HepG2 (cell line): ENCODE results near the gene ZBTB22. TPM values are rescaled to one million over a fixed set of nuclear protein-coding genes. Genes with fewer than 3 reads are reported as not detected.
A peak's percentile ranks its signal among the peaks of the same experiment; 100 is the strongest.

ENCODE experiments used
- ATAC-seq: fragments of 200-7000 bp; cut with Tn5 transposase; 3 replicates; pipeline ENCODE4 v1.9.1; 2020; ENCODE audit warnings: mild to moderate bottlenecking, moderate library complexity
- BruUV-seq: library from RNA; stranded (reverse); fragments of 400-500 nt; replicated peaks from 2 replicates; lab custom pipeline; 2021; lab: Mats Ljungman, UMichigan
- CTCF ChIA-PET: fragments of 300-600 bp; formaldehyde crosslinking; extraction: SDS; loops from one replicate; lab custom pipeline; 2021; ENCODE audit warnings: low total read pairs, inconsistent platforms, low intra/inter-chr PET ratio; lab: Yijun Ruan, JAX
- POLR2A ChIA-PET: fragments of 350-600 bp; sonication (Branson Sonifier 250); formaldehyde crosslinking; loops from one replicate; lab custom pipeline; 2020; ENCODE audit warnings: antibody characterized with exemption, inconsistent platforms; lab: Yijun Ruan, JAX
- DNase-seq: peaks from one replicate; pipeline ENCODE4 v3.0.0-alpha.2; 2015; ENCODE audit warnings: low spot score
- FAIRE-seq: peaks from 3 replicates; lab custom pipeline; 2011; peaks lifted over from hg19 to GRCh38; lab: Jason Lieb, UNC
- H2AFZ ChIP-seq: one replicate; pipeline ENCODE4 v1.6.1; 2011; ENCODE audit warnings: low read length, inconsistent platforms
- H3K27ac ChIP-seq: fragments of 300-600 bp; 3 replicates; pipeline ENCODE4 v1.8.0; 2011; ENCODE audit warnings: mixed run types, mild to moderate bottlenecking, mixed read lengths, low read length, inconsistent platforms; ENCODE audit not compliant: insufficient read depth; ENCODE audit errors: extremely low read length
- H3K27me3 ChIP-seq, 2 experiments: fragments of 200-600 bp in 1 of 2; 2 replicates in 1 of 2; 3 replicates in 1 of 2; pipeline versions ENCODE4 v1.6.0 to v1.8.0; 2011; ENCODE audit warnings: low read length in 2 of 2, mild to moderate bottlenecking in 2 of 2, moderate library complexity in 2 of 2, inconsistent platforms in 1 of 2; ENCODE audit not compliant: insufficient read depth in 2 of 2, control insufficient read depth in 1 of 2
- H3K36me3 ChIP-seq, 2 experiments: fragments of 200-600 bp in 1 of 2; replicated peaks in 1 of 2; 2 replicates in 1 of 2; 3 replicates in 1 of 2; pipeline versions ENCODE4 v1.5.1 to v1.8.0; 2011; ENCODE audit warnings: low read length in 2 of 2, inconsistent platforms in 1 of 2; ENCODE audit not compliant: insufficient read depth in 2 of 2, control insufficient read depth in 1 of 2
- H3K4me1 ChIP-seq: 2 replicates; pipeline ENCODE4 v1.5.1; 2012; ENCODE audit warnings: low read length, inconsistent platforms; ENCODE audit not compliant: insufficient read depth
- H3K4me2 ChIP-seq: 2 replicates; pipeline ENCODE4 v1.6.0; 2011; ENCODE audit warnings: low read depth, low read length, inconsistent platforms
- H3K4me3 ChIP-seq, 3 experiments: fragments of 200-600 bp in 1 of 3; sonication (generic), shearing (Covaris generic) in 1 of 3; replicated peaks in 1 of 3; 2 replicates each; pipeline ENCODE4 v1.5.1; 2011 to 2016; ENCODE audit warnings: low read length in 3 of 3, inconsistent platforms in 2 of 3, low read depth in 2 of 3, mild to moderate bottlenecking in 2 of 3, control low read depth in 1 of 3, mixed read lengths in 1 of 3; ENCODE audit not compliant: insufficient read depth in 1 of 3
- H3K79me2 ChIP-seq: one replicate; pipeline ENCODE4 v1.6.1; 2011; ENCODE audit warnings: low read length, inconsistent platforms; ENCODE audit not compliant: insufficient read depth
- H3K9ac ChIP-seq: 2 replicates; pipeline ENCODE4 v1.6.0; 2011; ENCODE audit warnings: mild to moderate bottlenecking, low read depth, low read length, inconsistent platforms; ENCODE audit not compliant: insufficient read depth
- H3K9me3 ChIP-seq: 2 replicates; pipeline ENCODE4 v1.5.1; 2012; ENCODE audit warnings: mild to moderate bottlenecking, low read length
- H4K20me1 ChIP-seq: 2 replicates; pipeline ENCODE4 v1.6.0; 2011; ENCODE audit warnings: inconsistent platforms, mild to moderate bottlenecking, low read length, moderate library complexity; ENCODE audit not compliant: insufficient read depth
- CEBPB ChIP-seq: IDR thresholded peaks from 2 replicates; pipeline ENCODE4 v1.6.1; 2011; ENCODE audit warnings: low read depth, low read length, improper control_type of control experiment, borderline replicate concordance
- EHMT2 ChIP-seq: fragments of 200-600 bp; sonication (generic); IDR thresholded peaks from 2 replicates; pipeline ENCODE4 v1.7.0; 2017; ENCODE audit warnings: antibody characterized with exemption, low read depth, low read length, borderline replicate concordance
- FOXM1 ChIP-seq: sonication (generic); formaldehyde crosslinking; IDR thresholded peaks from 2 replicates; pipeline ENCODE4 v1.5.0; 2020; ENCODE audit warnings: missing genetic modification reagents
- KDM3A ChIP-seq: IDR thresholded peaks from 2 replicates; pipeline ENCODE4 v1.6.1; 2018; ENCODE audit warnings: low read depth, missing compliant biosample characterization
- MATR3 ChIP-seq: sonication (generic); formaldehyde crosslinking; IDR thresholded peaks from 2 replicates; pipeline ENCODE4 v1.4.0; 2020; ENCODE audit warnings: missing genetic modification reagents
- MIXL1 ChIP-seq: IDR thresholded peaks from 2 replicates; pipeline ENCODE4 v1.6.1; 2016
- RORA ChIP-seq: sonication (generic); formaldehyde crosslinking; IDR thresholded peaks from 2 replicates; pipeline ENCODE4 v1.5.0; 2020; ENCODE audit warnings: mild to moderate bottlenecking, missing genetic modification reagents, moderate library complexity
- TAF15 ChIP-seq: fragments of 200-400 bp; formaldehyde crosslinking; IDR thresholded peaks from one replicate; pipeline ENCODE4 v1.6.1; 2018; ENCODE audit warnings: mild to moderate bottlenecking, low read depth, low read length; ENCODE audit not compliant: poor library complexity, severe bottlenecking
- ZNF292 ChIP-seq: sonication (generic); formaldehyde crosslinking; IDR thresholded peaks from 2 replicates; pipeline ENCODE4 v1.8.1; 2022; ENCODE audit warnings: mild to moderate bottlenecking, low read depth, missing genetic modification reagents, borderline replicate concordance
- ZNF354B ChIP-seq: sonication (generic); formaldehyde crosslinking; IDR thresholded peaks from 2 replicates; pipeline ENCODE4 v1.8.0; 2022; ENCODE audit warnings: mild to moderate bottlenecking, missing genetic modification reagents
- ZNF446 ChIP-seq: sonication (generic); formaldehyde crosslinking; IDR thresholded peaks from 2 replicates; pipeline ENCODE4 v1.5.0; 2020; ENCODE audit warnings: mild to moderate bottlenecking, missing genetic modification reagents
- ZNF652 ChIP-seq: IDR thresholded peaks from 2 replicates; pipeline ENCODE4 v1.6.1; 2016; ENCODE audit warnings: low read depth, borderline replicate concordance
- WGBS: methylation state at CpG from one replicate; pipeline ENCODE4 v1.1.6; 2017; ENCODE audit warnings: low lambda C conversion rate; 5-methylcytosine and 5-hydroxymethylcytosine counted together
- in situ Hi-C: cut with HindIII; loops from 2 replicates; pipeline ENCODE4 v1.10.0; 2017; ENCODE audit warnings: low pct_unique_long_range_greater_than_20kb; ENCODE audit not compliant: extremely low pct_ligation_motif_present
- intact Hi-C: fragments of 100-400 bp; cut with micrococcal nuclease; formaldehyde crosslinking; loops from one replicate; pipeline ENCODE4 v1.10.0; 2022; ENCODE audit not compliant: unreplicated experiment
- polyA plus RNA-seq, 8 experiments: library from polyadenylated mRNA; depleted of rRNA in 3 of 8; stranded (reverse) in 7 of 8; unstranded in 1 of 8; fragments of >200 nt; fragmentation: Illumina TruSeq in 4 of 8; extraction: Trizol in 4 of 8; gene quantifications; 2 replicates each; pipeline versions ENCODE4 v1.2.1 to v1.2.3, GENCODE V29; 2011 to 2016; ENCODE audit warnings: low read depth in 4 of 8, missing spikeins in 1 of 8, mixed read lengths in 1 of 8; ENCODE audit not compliant: insufficient read depth in 1 of 8
- total RNA-seq, 5 experiments: library from RNA; depleted of rRNA; stranded (reverse); fragments of >200 nt; fragmentation: Illumina TruSeq; extraction: Trizol; gene quantifications; 2 replicates each; pipeline ENCODE4 v1.2.3, GENCODE V29; 2016; ENCODE audit warnings: low read depth in 1 of 5
- TF ChIP-seq, protein P1 (sequence below): IDR thresholded peaks from 2 replicates; pipeline ENCODE4 v1.4.0; 2020; ENCODE audit warnings: mild to moderate bottlenecking, missing genetic modification reagents
- TF ChIP-seq, protein P2 (sequence below): sonication (generic); formaldehyde crosslinking; IDR thresholded peaks from 2 replicates; pipeline ENCODE4 v1.4.0; 2020; ENCODE audit warnings: missing genetic modification reagents
- TF ChIP-seq, protein P3 (sequence below): sonication (generic); formaldehyde crosslinking; IDR thresholded peaks from 2 replicates; pipeline ENCODE4 v1.9.0; 2021; ENCODE audit warnings: missing genetic modification reagents, borderline replicate concordance

The ZBTB22 gene
- total and polyA plus RNA-seq, 2 of the 13 experiments (the other 11 are each of a cell fraction or from before 2014, with no cell fraction given): 8.0 to 10.6 TPM

DNA sequence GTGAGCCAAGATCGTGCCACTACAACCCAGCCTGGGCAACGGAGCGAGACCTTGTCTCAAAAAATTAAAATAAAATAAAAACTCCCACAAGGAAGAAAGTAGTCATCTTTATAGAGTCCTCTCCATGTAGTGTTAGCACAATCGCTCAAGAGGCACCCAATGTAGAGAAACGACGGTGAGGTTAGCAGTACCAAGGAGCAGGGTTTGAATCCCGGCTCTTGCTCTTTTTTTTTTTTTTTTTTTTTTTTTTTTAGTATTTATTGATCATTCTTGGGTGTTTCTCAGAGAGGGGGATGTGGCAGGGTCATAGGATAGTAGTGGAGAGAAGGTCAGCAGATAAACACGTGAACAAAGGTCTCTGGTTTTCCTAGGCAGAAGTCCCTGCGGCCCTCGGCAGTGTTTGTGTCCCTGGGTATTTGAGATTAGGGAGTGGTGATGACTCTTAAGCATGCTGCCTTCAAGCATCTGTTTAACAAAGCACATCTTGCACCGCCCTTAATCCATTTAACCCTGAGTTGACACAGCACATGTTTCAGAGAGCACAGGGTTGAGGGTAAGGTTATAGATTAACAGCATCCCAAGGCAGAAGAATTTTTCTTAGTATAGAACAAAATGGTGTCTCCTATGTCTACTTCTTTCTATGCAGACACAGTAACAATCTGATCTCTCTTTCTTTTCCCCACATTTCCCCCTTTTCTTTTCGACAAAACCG, 39.8 kb upstream of the ZBTB22 start (continued):
- TF ChIP-seq, protein P1, sequence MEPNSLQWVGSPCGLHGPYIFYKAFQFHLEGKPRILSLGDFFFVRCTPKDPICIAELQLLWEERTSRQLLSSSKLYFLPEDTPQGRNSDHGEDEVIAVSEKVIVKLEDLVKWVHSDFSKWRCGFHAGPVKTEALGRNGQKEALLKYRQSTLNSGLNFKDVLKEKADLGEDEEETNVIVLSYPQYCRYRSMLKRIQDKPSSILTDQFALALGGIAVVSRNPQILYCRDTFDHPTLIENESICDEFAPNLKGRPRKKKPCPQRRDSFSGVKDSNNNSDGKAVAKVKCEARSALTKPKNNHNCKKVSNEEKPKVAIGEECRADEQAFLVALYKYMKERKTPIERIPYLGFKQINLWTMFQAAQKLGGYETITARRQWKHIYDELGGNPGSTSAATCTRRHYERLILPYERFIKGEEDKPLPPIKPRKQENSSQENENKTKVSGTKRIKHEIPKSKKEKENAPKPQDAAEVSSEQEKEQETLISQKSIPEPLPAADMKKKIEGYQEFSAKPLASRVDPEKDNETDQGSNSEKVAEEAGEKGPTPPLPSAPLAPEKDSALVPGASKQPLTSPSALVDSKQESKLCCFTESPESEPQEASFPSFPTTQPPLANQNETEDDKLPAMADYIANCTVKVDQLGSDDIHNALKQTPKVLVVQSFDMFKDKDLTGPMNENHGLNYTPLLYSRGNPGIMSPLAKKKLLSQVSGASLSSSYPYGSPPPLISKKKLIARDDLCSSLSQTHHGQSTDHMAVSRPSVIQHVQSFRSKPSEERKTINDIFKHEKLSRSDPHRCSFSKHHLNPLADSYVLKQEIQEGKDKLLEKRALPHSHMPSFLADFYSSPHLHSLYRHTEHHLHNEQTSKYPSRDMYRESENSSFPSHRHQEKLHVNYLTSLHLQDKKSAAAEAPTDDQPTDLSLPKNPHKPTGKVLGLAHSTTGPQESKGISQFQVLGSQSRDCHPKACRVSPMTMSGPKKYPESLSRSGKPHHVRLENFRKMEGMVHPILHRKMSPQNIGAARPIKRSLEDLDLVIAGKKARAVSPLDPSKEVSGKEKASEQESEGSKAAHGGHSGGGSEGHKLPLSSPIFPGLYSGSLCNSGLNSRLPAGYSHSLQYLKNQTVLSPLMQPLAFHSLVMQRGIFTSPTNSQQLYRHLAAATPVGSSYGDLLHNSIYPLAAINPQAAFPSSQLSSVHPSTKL (CRISPR knock-in tag): peak; percentile 41; the same call in 1 of the 2 replicates
- TF ChIP-seq ZNF652 (CRISPR knock-in tag): peak; percentile 79

DNA sequence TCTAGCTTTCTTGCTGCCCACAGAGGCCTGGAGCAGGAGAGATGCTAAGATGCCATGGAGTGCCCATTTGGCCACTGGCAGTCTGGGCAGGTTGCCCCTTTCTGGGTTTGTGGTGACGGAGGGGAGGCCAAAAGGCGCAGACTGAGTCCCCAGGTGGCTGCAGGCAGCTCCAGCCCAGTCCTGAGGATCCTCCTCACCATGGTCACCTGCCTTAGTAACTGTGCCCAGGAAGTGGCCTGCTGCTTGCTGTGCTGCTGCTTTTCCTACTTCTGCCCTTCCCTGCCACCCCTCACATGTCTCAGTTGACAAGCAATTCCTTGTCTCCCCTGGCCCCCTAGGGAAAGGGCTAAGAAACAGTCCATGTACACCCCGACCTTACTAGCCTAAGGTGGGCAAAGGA, 38.8 kb upstream of the ZBTB22 start:
- FAIRE-seq: no peak
- 46% methylated on average over 3 of the region's 3 CpGs for WGBS
- BruUV-seq: no TSS peak
- Histone ChIP-seq H3K9ac (no peak overlapping the region), H4K20me1 (no peaks in the 10 kb centered on the region)
- TF ChIP-seq KDM3A: no peak
- TF ChIP-seq, protein P2, sequence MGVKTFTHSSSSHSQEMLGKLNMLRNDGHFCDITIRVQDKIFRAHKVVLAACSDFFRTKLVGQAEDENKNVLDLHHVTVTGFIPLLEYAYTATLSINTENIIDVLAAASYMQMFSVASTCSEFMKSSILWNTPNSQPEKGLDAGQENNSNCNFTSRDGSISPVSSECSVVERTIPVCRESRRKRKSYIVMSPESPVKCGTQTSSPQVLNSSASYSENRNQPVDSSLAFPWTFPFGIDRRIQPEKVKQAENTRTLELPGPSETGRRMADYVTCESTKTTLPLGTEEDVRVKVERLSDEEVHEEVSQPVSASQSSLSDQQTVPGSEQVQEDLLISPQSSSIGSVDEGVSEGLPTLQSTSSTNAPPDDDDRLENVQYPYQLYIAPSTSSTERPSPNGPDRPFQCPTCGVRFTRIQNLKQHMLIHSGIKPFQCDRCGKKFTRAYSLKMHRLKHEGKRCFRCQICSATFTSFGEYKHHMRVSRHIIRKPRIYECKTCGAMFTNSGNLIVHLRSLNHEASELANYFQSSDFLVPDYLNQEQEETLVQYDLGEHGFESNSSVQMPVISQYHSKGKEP (CRISPR knock-in tag): no peak
- no peak for TF ChIP-seq FOXM1
- no peak for TF ChIP-seq CEBPB
- TF ChIP-seq TAF15: no peak
- TF ChIP-seq EHMT2: no peak
- no peak for TF ChIP-seq MIXL1 (CRISPR knock-in tag)
- TF ChIP-seq ZNF354B (CRISPR knock-in tag): no peak
- TF ChIP-seq ZNF292 (CRISPR knock-in tag): no peak
- no peak for TF ChIP-seq ZNF446 (CRISPR knock-in tag)
- TF ChIP-seq, protein P3, sequence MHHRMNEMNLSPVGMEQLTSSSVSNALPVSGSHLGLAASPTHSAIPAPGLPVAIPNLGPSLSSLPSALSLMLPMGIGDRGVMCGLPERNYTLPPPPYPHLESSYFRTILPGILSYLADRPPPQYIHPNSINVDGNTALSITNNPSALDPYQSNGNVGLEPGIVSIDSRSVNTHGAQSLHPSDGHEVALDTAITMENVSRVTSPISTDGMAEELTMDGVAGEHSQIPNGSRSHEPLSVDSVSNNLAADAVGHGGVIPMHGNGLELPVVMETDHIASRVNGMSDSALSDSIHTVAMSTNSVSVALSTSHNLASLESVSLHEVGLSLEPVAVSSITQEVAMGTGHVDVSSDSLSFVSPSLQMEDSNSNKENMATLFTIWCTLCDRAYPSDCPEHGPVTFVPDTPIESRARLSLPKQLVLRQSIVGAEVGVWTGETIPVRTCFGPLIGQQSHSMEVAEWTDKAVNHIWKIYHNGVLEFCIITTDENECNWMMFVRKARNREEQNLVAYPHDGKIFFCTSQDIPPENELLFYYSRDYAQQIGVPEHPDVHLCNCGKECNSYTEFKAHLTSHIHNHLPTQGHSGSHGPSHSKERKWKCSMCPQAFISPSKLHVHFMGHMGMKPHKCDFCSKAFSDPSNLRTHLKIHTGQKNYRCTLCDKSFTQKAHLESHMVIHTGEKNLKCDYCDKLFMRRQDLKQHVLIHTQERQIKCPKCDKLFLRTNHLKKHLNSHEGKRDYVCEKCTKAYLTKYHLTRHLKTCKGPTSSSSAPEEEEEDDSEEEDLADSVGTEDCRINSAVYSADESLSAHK: no peak
- no peak for TF ChIP-seq RORA (CRISPR knock-in tag)
- no peak for TF ChIP-seq MATR3 (CRISPR knock-in tag)
- TF ChIP-seq, all 625 proteins: peak for 0
- intact Hi-C loops: no loop called here
- no peak for DNase-seq
- in situ Hi-C loops: no loop called here
- Histone ChIP-seq H2AFZ (no peak overlapping the region), H3K27me3 (peaks cover 2 to 5% of the 10 kb centered on the region in 2 experiments; a peak in 4 of 5 replicates), H3K27ac (no peak overlapping the region), H3K9me3 (no peaks in the 10 kb centered on the region), H3K79me2 (no peaks in the 10 kb centered on the region), H3K4me2 (no peak overlapping the region), H3K4me1 (peaks cover 15% of the 10 kb centered on the region), H3K36me3 (no peaks in the 10 kb centered on the region), H3K4me3 (no peak overlapping the region)
- ATAC-seq: no peak
- ChIA-PET POLR2A (no interaction called here), CTCF (no interaction called here)
